GM10248 (cell line): Measurements from ENCODE around the gene USP14.

Experiments used
- CTCF ChIA-PET: fragments of 300-600 bp; sonication (Branson Sonifier 250); formaldehyde crosslinking; extraction: SDS; loops from one replicate; lab custom pipeline; 2021; ENCODE audit warnings: antibody characterized with exemption; lab: Yijun Ruan, JAX
- POLR2A ChIA-PET: fragments of 350-650 bp; sonication (Branson Sonifier 250); formaldehyde crosslinking; extraction: SDS; loops from one replicate; lab custom pipeline; 2020; ENCODE audit warnings: antibody characterized with exemption; lab: Yijun Ruan, JAX
- DNase-seq: peaks from one replicate; pipeline ENCODE4 v3.0.0; 2012; ENCODE audit errors: extremely low spot score
- CTCF ChIP-seq: IDR thresholded peaks from 2 replicates; pipeline ENCODE4 v1.5.1; 2012; ENCODE audit warnings: mild to moderate bottlenecking, low read depth; ENCODE audit errors: extremely low read depth, missing control alignments, control extremely low read depth

The USP14 gene

DNA sequence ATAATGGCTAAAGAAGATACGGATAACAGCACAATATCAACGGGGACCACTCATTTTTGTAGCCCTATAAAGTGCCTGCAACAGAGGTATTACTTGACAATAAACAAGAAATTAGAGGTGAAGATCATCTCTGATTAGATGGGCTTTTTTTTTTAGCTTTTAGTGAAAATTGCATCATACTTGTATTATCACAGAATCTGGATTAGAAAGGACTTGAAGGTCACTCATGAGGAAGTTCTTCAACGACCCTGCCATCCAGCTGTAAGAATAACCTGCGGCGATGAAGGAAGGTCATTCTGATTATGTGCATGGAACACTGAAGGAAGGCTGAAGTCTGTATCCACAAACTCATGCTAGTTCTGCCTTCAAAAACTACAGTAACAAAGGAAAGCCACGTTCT is 69.0 kb downstream of the USP14 start:
- DNase-seq = no peak
- TF ChIP-seq CTCF = no peak
- ChIA-PET CTCF (interaction anchor here (1.7 kb wide), 1 partner anchor 8 kb away, joined by 5 read pairs; no protein-coding TSS in a partner anchor), POLR2A (no interaction called here)

- no peak for DNase-seq
- no peak for TF ChIP-seq CTCF
- ChIA-PET CTCF (no interaction called here), POLR2A (no interaction called here)
Measured at GRCh38 chr18:227902-228301, 69.5 kb downstream of the USP14 start.

DNA sequence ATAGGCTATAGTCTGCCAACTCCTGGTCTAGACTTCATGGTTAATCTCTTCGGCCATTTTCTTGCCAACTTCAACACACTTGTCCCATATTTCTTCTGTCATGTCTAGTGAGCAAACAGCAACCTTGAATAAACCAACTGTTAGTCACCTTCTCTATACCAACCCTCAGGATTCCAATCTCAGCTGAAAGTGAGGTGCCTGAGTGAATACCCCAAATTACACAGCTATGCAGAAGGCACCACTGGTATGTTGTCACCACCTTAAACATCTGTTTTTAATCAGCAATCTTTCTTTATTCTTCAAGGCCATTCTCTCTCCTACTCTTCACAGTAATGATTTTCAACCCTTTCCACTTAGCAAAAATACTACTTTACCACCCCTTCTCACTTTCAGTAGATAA is 70.2 kb downstream of the USP14 start:
- ChIA-PET CTCF (interaction anchor here (1.4 kb wide), 1 partner anchor 8 kb away, joined by 5 read pairs; no protein-coding TSS in a partner anchor), POLR2A (no interaction called here)
- TF ChIP-seq CTCF = no peak
- DNase-seq = no peak

DNA sequence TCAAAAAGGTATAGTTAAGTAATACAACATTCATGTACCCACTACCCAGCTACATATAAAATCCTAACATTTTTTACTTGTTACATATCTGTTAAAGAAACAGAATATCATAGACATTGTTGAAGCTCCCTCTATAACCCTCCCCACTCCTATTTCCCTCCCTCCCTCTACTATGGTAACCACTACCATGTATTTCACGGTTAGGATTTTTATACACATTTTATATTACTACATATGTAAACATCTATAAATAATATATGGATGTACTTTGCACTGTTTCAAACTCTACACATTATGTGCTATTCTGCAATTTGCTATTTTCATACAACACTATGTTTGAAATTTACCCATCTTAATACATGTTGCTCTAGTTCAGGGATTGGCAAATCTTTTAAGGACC is 73.2 kb downstream of the USP14 start:
- ChIA-PET CTCF (interaction anchor here (1.1 to 2.6 kb wide), 4 partner anchors 16 to 46 kb away, joined by 3 to 13 read pairs (median 6); no protein-coding TSS in a partner anchor), POLR2A (no interaction called here)
- no peak for DNase-seq
- TF ChIP-seq CTCF = no peak

DNA sequence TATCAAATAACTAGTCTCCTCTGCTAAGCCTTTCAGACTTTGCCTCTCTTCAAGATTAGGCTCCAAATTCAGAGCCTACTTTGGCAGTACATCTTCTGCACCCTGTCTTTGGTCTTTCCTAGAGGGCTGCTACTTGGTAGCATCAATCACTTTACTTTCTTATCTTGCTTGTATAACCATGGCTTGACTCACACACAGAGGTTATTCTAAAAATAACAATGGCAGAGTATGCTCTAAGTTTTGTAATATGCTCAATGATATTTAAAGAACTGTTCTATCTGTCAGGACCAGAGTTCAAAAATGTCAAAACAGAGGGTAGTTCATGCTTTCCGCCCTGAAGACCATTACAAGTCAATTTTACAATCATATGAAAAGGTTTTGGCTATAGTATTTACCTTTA is 81.8 kb downstream of the USP14 start:
- TF ChIP-seq CTCF = no peak
- ChIA-PET CTCF (interaction anchor here (1.0 kb wide), 1 partner anchor 10 kb away, joined by 3 read pairs; no protein-coding TSS in a partner anchor), POLR2A (no interaction called here)
- DNase-seq = no peak

DNA sequence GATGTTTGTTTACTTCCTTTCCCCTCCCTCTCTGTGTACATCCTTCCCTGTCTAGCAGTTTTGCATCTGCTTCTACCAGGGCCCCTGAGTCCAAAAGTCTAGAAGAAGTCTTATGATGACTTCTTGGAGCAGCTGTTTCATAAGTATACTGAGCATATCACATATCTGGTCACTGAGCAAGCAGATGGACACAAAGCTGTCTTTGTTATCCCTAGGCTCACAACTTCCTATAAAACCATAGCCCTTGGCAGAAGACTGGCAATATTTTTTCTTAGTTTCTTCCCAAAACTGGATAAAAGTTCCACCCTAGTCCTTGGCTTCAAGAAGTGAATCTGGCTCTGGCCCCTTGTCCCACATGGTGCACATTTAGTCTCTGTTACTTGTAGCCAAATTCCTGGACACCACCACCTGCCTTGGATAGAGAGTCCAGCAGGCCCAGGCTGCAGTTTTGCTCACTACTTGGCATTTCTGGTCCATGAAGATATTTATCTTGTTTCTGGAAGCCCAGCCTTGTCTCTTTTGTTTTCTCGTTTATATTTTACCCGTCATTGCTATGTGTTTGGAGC is 87.0 kb downstream of the USP14 start:
- CTCF ChIA-PET = no interaction called here
- POLR2A ChIA-PET = no interaction called here
- no peak for TF ChIP-seq CTCF
- DNase-seq = no peak
